ENCODE results near the gene KANK3.

- TF ChIP-seq, protein P1, sequence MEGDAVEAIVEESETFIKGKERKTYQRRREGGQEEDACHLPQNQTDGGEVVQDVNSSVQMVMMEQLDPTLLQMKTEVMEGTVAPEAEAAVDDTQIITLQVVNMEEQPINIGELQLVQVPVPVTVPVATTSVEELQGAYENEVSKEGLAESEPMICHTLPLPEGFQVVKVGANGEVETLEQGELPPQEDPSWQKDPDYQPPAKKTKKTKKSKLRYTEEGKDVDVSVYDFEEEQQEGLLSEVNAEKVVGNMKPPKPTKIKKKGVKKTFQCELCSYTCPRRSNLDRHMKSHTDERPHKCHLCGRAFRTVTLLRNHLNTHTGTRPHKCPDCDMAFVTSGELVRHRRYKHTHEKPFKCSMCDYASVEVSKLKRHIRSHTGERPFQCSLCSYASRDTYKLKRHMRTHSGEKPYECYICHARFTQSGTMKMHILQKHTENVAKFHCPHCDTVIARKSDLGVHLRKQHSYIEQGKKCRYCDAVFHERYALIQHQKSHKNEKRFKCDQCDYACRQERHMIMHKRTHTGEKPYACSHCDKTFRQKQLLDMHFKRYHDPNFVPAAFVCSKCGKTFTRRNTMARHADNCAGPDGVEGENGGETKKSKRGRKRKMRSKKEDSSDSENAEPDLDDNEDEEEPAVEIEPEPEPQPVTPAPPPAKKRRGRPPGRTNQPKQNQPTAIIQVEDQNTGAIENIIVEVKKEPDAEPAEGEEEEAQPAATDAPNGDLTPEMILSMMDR (IDR thresholded peaks at IDR 0.05; ENCODE audit: insufficient read depth, low read depth, low read length) = no peak
- no peak for TF ChIP-seq EZH2 (IDR thresholded peaks at IDR 0.05; ENCODE audit: insufficient read depth, low read length)
These were observed 6.4 kb downstream of the KANK3 start for GRCh38 chr19:8336660-8337059.
